Measurements from ENCODE around the gene YWHAH.

The YWHAH gene

DNA sequence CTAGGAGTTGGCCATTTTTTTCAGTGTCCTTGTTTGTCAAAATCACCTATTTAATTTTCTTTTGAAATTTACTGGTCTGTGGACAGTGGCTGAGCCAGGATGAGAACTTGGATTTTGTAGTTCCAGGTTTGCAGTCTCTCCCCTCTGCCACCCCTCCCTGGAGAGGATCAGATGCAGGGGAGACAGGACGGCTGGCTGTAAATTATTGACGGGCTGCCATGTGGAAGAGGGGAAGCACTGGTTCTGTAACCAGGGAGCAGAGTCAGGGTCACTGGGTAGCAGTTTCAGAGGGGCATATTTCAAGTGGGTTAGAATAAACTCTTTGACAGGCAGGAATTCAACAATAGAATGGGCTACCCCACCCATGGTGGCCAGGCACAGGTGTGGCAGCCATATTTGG lies 20.6 kb upstream of the YWHAH start:
- DNase-seq = no peak

DNA sequence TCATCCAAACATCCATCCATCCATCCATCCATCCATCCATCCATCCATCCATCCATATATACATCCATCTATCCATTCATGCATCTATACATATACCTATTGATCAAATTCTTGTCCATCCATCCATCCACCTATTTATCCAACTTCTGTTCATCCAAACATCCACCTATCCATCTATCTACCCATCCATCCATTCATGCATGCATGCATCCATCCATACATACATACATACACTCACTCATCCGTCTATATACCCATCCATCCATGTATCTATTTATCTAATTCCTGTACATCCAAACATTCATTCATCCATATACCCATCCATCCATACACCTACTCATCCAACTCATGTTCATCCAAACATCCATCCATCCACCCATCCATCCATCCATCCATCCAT lies 19.3 kb upstream of the YWHAH start:
- no peak for DNase-seq

DNA sequence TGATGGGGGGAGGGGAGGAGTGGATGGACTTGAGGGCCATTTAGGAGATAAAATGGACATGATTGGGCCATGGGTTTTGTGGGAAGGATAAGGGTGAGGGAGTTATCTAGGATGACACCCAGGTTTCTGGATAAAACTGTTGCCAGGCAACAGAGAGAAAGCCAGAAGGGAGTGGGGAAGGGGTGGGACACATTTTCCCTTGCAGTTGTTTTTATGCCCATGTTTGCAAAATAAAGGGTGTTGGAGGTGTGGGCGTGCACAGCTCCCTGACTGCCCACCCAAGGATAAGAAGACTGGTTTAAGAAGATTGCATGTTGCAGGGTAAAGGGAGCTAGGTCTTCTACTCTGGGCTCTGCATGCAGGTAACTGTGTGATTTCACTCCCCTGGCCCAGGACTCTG lies 18.3 kb upstream of the YWHAH start:
- DNase-seq = no peak

DNA sequence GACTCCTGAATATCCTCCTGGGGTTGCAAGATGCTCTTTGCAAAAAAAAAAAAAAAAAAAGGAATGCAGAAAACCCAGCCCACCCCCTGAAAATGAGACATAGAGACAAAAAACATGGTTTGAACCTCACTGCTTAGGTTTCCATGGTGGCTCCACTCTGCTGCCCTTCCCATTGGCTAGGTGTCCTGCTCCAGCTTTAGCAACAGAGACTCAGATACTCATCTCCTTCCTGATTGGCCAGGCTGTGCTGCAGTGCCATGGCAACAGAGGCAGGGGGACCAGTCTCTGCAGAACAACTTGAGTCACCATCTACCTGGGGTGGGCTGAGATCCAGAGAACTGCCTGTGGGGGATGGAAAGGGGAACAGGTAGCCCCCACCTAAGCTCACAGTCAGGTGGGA lies 17.4 kb upstream of the YWHAH start:
- no peak for DNase-seq

DNA sequence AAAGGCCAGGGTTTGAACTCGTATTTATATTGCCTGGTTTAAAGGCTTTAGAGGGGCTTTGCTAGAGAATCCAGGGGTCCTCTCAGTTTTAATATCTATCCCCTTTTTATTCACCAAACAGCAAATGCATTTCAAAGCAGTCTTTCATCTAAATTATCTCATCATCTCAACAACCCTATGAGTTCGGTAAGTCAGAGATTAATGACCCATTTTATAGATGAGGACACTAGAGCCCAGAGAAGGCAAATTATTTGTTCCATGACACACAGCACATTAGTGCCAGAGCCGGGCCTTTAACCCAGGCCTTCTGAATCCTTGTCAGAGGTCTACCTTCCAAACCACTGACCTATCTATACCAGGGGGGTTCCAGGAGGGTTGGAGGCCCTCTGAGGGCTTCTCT lies 16.8 kb upstream of the YWHAH start:
- no peak for DNase-seq

DNA sequence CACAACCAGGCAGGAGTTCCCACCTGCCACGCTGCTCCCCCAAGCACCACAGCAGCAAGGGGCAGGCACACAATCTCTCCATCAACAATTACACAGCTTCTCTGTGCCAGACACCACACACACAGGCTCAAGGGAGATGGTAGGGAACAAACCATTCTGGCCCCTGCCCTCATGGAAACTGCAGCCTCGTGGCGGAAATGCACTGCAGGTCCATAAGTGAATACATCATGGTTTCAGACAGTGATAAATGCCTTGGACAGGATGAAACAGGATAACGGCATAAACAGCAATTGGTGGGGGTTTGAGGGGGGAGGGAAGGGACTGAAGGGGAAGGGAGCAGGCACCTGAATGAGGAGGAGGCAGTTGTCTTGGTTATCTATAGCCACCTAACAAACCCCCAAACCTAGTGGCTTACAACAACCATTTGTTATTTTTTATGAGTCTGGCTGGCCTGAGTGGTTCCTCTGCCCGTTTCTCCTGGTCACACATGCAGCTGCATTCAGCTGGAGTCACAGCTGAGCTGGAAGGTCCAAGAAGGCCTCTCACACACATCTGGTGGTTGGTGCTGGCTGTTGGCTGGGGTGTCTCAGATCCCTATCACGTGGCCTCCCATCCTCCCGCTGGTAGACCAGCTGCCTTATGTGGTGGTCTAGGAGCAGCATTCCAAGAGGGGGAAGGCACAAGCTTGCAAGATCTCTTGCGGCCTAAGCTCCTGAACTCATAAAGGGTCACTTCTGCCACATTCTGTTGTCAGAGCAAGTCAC lies 15.0 kb upstream of the YWHAH start:
- DNase-seq = peak; percentile 42

DNA sequence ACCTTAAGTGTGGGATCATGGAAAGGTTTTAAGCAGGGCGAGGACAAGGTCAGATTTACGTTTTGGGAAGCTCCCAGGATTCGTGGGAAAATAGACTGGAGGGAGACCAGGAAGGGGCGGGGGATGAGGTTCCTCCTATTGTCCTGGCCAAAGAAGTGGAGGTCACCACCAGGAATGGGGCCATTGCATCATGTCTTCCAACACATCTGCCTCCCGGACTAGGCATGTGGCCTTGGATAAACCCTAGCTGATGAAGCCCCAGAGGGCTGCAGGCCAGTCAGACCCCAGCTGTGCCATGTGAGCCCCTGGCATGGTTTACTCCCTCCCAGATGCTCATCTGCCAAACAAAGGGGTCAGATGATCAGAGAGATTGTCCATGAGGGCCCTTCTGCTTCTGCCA lies 11.5 kb upstream of the YWHAH start:
- no peak for DNase-seq

DNA sequence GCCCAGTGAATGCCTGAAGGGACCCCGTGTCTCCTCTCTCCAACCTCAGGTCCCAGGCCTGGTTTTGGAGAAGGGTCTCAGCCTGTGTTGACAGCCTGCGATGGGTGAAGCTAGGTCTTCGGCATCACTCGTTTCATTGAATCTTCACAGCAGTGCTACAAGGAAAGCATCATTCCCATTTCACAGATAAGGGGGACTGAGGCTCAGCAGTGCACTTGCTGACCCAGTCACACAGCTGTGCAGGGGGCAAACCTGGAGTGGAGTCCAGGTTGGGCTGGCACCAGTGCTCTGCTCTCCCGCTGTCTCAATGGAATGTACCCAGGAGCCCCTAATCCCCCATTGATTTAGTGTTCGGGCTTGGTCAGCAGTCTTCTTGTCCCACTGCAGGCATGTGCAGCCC lies 10.9 kb upstream of the YWHAH start:
- DNase-seq = no peak

DNA sequence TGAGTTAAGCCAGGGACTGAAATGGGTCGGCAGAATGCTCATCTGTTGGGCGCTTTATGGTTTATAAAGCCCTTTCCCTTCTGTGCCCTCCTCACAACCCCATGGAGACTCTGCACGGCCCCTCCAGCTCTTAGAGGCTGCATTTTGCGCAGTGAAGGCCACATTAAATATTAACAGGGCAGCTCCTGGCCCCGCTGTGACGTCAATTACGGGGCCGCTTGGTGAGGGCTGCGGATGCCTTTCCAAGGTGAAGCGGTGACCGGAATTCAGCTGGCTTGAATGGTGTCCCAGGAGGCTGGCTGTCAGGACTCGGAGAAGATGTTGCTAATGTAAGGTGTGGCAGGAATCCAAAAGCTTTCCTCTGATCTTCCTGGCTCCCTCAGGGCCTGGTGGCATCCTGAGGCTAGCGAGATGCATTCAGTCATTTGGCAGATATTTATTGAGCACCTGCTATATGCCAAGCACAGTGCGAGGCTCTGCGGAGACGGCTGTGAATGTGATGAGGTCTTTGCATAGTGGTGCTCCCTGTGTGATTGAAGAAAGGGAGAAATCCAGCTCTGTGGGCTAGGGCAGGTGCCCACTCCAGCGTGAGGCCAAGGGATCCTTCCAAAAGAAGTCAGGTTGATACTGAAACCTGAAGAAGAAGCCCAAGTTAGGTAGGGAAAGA lies 10.4 kb upstream of the YWHAH start:
- no peak for DNase-seq

DNA sequence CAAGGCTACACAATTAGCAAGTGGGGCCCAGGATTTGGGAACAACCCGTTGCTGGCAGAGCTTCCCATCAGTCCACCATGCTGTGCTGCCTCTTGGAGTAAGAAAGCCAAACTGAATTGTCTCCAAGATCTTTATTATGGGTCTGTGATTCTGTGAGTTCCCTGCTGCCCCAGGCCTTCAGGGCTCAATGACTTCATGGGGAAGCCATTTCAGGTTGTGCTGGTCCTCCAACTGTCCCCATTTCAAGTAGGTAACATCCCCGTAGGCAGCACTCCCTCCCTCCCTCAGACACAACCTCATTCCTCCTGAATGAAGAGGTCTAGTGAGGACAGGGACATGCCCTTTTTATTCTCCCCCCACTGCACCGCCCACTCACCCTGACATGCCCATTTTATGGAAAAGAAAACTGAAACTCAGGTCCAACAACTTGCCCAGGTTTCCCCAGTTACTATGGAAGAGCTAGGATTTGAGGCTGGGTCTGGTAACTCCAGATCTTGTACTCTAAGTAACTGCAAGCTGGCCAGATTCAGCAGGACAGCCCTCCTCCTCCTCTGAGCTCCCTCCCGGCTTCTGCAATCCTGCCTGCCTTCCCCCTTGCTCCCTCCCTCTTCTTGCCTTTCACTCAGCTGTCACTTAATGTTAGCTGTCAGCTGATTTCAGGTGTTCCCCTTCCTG lies 8.2 kb upstream of the YWHAH start:
- DNase-seq = no peak

DNA sequence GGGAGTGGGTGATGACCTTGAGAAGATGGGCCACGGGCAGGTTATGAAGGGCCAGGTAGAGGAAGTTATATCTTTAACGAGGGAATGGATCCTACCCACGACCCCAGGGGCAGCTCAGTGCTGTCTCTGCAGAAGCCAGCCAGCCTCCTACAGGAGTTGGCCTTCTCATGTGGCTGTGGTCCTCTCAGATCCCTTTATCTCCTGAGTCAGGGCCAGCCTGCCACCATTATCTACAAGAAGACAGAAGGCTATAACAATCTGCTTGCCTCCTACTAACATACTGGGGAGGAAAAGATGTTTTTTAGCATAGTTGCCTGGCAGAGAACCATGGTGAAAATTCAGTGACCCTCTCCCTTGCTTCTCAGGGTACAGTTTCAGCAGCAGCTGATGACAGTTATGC lies 7.0 kb upstream of the YWHAH start:
- DNase-seq = no peak

DNA sequence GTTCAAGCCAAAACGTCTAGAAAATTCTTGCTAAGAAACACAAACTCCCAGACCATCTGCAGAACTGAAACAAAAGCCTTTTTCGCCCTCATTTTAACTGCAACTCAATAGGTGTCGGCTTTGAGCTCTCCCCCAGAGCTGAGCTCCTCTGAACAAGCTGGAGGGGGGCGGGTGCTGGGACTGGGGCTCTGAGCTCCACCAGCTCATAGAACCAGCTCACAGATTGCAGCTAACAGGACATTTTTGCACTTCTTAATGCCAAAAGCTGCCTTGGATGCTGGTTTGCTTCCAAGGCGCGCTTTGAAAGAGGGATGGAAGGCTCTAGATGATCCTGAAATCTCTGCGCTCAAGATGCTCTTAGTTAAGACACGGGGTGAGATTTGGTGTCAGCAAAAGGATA lies 6.0 kb upstream of the YWHAH start:
- no peak for DNase-seq

DNA sequence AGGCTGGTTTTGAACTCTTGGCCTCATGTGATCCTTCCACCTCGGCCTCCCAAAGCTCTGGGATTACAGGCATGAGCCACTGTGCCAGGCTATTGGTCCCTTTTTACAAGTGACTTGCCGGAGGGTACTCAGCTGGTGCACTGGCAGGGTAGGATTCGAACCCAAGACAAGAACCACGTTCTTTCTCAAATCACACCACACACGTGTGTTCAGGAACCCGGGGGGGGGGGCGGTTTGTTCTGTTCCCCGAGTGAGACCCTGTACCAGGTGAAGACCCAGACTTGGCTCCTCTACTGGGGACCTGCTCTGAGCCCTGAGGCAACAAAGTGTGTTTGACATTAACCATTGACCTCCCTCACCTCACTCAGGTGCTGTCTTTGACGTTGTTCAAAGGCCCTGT lies 3.8 kb upstream of the YWHAH start:
- no peak for DNase-seq

DNA sequence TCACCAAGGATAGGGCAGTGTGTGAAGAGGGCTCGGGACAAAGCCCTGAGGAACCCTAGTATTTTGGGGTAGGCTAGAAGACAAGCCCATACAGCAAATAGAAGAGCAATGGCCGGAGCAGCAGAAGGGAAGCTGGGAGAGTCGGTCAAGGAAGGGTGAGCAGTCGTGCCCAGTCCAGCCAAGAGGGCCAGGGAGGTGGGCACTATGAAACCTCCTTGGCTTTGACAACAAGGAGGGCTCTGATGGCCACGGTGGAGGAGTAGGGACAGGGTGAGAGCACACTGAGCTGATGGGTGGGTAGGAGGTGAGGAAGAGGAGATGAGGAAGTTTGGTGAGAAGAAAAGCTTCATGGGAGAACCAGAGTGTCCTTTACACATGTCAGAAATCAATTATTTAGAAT lies 2.2 kb upstream of the YWHAH start:
- no peak for DNase-seq

DNA sequence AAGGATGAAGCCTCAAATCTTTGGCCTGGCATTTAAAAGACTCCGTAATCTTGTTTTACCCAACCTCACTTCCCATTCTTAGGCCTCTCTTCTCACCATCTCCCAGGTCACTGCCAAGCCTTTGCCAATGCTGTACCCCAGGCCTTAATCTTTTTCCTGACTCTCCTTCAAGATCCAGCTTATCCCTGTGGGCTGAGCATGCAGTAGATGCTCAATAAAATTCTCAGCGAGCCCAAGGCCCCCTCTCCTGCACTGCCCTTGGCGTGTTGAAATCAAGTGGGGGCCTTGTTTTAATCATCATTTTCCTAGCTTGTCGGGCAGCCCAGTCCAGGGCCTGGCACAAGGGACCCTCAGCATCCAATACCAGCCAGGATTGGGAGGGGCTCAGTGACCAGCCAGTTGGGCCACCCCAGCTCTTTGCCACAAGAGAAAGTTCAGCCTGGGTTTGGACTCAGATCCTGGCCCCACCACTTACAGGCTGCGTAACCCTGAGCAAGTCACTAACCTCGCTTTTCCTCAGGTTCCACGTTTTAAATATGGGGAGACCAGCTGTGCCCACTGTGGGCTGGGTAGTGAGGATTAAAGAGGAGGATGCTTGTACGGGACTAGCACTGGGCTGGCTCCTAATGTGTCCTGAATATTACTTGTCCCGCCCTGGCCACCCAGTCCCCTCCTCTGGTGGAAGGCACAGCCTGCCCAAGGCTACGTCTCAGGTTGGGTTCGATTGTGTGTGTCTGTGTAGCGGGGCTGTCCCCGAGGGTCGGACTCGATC lies 943 bp upstream of the YWHAH start:
- no peak for DNase-seq

DNA sequence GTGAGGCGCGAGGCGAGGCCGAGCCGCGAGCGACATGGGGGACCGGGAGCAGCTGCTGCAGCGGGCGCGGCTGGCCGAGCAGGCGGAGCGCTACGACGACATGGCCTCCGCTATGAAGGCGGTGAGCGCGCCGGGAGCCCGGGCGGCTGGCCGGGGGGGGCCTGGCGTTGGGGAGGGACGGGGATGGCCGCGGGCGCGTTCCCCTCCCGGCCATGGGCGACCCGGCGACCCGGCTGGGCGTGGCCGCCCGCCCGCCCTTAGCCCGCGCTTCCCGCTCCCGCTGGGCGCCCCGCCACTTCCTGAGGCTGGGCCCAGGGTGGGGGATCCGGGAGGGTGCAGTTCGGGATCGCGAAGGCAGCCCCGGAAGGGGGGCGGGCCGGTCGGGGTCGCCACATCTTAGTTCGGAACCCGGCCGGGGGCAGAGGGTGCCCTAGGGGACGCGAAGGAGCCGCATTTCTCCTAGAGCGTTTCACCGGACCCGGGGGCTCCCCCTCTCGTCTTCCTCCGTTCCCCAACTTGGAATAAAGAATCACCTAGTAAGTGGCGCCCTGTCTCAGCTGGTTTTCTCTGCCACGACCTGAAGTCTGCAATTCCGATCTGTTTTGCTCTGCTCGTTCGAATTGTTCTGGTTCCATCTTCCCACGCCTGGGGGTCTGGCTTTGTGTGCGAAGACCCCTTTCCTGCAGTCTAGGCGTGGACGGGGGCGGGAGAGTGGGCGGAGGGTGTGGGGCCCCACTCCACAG lies 536 bp downstream of the YWHAH start:
- DNase-seq = no peak

DNA sequence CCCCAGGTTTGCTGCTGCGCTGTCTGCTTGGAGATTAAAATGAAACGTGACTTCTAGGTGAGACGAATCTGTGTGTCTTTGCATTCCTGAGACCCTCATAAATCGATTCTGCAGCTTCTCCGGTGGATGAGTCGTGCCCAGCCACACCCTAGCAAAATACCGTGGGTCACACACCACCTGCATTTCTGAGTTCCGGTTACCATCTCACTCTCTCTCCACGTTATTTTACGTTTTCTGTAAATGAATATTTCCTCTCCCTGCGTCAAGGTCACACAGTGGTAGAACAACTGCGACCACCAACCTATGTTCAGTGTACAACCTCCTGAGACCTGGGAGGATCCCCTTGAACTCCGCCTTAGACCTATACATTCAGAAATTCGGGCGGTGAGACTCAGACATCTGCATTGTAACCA lies 1.1 kb downstream of the YWHAH start:
- DNase-seq = no peak

DNA sequence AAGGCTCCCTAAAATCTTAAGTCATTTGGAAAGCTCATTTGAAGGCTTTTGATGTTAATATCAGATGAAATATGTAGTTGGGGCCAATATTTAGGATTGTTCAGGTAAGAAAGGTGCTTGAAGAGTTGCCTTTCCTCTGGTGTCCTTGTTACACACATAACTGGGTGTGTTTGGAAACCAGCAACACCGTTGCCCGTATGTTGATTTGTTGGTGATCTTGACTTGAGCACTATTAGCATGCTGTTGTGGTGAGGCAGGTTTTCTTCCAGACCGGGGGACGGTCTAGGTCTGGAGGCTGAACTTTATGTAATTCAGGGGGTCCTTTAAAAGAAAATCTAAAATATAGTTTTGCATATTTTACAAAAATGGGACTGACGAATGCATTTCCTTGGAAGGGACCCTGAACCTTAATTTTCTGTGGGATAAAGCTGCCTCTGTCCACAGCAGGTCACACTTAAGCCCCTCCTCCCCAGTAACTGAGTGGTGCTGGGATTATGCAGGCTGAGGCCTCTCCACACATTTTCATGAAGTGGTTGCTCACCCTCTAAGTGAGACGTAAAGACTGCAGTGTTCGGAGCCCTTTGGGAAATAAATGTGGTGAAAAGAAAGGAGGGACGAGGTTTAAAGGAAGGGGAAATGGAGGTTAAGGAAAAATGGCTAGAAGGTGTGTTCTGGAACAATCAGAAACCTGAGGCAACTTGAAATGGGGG lies 1.8 kb downstream of the YWHAH start:
- no peak for DNase-seq

DNA sequence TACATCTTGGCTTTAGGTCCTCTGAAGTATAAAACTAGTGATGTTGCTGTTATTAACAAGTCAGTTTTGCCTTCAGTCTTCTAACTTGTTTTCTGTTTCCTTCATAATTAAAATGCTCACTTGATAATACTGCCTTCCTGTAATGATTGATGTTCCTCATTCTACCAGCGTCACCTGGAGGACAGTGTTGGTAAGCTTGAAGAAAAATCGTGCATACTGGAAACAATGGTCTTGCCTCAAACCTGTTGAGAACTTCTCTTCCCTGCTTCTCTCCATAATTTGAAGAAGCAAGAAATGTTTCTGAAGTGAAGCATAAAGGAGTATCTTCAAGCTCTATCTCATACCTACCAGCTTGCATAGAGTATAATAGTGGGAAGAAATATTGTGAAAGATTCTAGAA lies 3.0 kb downstream of the YWHAH start:
- DNase-seq = peak; percentile 26

DNA sequence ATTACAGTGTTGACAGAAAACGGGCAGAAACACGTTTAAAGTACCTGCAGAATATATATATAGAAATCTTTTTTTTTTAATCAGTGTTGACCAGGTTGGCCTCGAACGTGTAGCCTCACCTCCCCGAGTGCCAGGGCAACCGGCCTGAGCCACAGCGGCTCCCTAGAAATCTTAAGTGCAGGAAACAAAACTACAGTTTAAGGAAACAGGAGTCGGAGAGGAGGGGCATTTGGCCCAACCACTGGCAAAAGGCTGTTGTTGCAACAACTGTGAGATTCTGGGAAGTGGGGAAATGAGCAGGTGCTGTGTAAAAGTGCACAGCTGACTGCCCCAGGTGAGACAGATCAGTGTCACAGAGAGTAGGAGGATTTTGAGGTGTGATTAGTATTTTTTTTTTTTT lies 3.7 kb downstream of the YWHAH start:
- no peak for DNase-seq

DNA sequence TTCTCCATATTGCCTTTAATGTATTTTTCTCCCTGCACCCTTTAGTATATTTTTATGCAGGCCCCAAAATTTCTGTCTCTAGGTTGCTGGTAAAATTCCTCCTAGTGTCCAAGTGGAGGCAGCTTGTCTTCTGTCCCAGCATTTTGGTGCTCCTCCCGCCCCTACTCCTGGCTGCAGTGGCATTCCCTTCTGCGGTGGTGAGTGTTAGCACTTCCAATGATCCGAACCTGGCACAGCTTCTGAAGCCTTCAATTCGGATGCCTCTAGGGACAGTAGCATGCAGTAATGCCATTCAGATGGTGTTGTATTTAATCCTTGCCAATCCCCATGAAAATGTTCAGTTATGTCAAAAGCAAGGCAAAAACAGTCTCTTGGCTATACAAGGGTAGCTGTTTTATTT lies 5.9 kb downstream of the YWHAH start:
- no peak for DNase-seq
